ENCODE measurements around the gene TCF12. TPM values are rescaled to one million over a fixed set of nuclear protein-coding genes. Genes with fewer than 3 reads are reported as not detected.
A peak's percentile ranks its signal among the peaks of the same experiment; 100 is the strongest.

The TCF12 gene
- total RNA-seq, 3 donors from 2014 or later, result 164 to 198 (median 174) TPM

GRCh38 chr15:57183614-57184344 lies 265.3 kb downstream of the TCF12 start:
- no peak for TF ChIP-seq CTCF (IDR thresholded peaks at IDR 0.05)
- no peak for TF ChIP-seq POLR2AphosphoS5 (IDR thresholded peaks at IDR 0.05)
- no peak for TF ChIP-seq POLR2A (IDR thresholded peaks at IDR 0.05)
- no peaks in the 10 kb centered on the region for H3K27me3 ChIP-seq
- no peaks in the 10 kb centered on the region for H3K9me3 ChIP-seq
- no peak overlapping the region for H3K4me3 ChIP-seq
- no peak for DNase-seq (ENCODE audit: low spot score in 2 of 2)
- intact Hi-C loops (cut with DNase I; ENCODE audit: low total_unique reads), result no loop called here
- peak overlapping the region in 1 of 2 donors; percentile 38 for H3K27ac ChIP-seq
- no peaks in the 10 kb centered on the region for H3K4me1 ChIP-seq
- H3K36me3 ChIP-seq, result no peaks in the 10 kb centered on the region

DNA sequence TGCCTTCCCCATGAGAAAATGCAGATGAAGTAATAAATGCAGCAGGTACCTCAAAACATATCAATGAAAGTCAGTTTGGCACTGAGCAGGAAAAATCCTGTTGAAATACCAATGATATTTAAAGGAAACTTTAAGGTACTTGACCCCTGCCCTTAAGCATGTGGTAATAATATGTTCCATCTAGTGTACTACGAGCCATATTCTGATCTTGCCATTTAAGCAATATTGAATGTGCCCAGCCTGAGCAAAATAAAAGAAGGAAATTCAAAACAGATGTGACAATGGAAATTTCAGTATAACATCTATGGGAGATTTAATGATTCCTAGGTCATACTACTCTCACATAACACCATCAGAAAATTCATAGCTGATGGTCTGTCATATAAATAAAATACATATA lies 266.1 kb downstream of the TCF12 start:
- H3K27me3 ChIP-seq, result no peaks in the 10 kb centered on the region
- no peaks in the 10 kb centered on the region for H3K4me1 ChIP-seq
- TF ChIP-seq CTCF (IDR thresholded peaks at IDR 0.05) (no peak), POLR2AphosphoS5 (IDR thresholded peaks at IDR 0.05) (no peak), POLR2A (IDR thresholded peaks at IDR 0.05) (no peak)
- no peak overlapping the region for H3K4me3 ChIP-seq
- DNase-seq (ENCODE audit: low spot score in 2 of 2), result no peak
- no peak overlapping the region for H3K27ac ChIP-seq
- no peaks in the 10 kb centered on the region for H3K36me3 ChIP-seq
- H3K9me3 ChIP-seq, result no peaks in the 10 kb centered on the region
- intact Hi-C loops (cut with DNase I; ENCODE audit: low total_unique reads), result no loop called here

DNA sequence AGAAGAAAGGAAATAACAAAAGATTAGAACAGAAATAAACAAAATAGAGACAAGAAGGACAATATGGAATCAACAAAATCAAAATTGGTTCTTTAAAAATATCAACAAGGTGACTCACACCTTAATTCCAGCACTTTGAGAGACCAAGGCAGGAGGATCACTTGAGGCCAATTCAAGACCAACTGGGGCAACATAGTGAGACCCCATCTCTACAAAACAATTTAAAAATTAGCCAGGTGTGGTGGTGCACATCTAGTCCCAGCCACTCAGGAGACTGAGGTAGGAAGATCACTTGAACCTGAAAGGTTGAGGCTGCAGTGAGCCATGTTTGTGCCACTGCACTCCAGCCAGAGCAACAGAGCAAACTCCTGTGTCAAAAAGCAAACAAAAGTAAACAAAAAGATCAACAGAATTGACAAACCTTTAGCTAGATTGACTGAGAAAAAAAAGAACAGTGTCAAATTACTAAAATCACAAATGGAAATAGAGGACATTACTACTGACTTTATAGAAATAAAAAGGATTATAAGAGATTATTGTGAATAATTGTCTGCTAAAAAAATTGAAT lies 267.1 kb downstream of the TCF12 start:
- intact Hi-C loops (cut with DNase I; ENCODE audit: low total_unique reads), result no loop called here
- no peak for DNase-seq (ENCODE audit: low spot score in 2 of 2)

GRCh38 chr15:57189466-57189865 lies 271.0 kb downstream of the TCF12 start:
- no peaks in the 10 kb centered on the region for H3K36me3 ChIP-seq
- no peaks in the 10 kb centered on the region for H3K27me3 ChIP-seq
- H3K4me1 ChIP-seq, result no peaks in the 10 kb centered on the region
- H3K4me3 ChIP-seq, result no peak overlapping the region
- intact Hi-C loops (cut with DNase I; ENCODE audit: low total_unique reads), result no loop called here
- DNase-seq (ENCODE audit: low spot score in 2 of 2), result no peak
- no peak overlapping the region for H3K27ac ChIP-seq
- no peaks in the 10 kb centered on the region for H3K9me3 ChIP-seq
- TF ChIP-seq POLR2A (IDR thresholded peaks at IDR 0.05) (no peak), POLR2AphosphoS5 (IDR thresholded peaks at IDR 0.05) (no peak), CTCF (IDR thresholded peaks at IDR 0.05) (no peak)

More for the DNA sequence above, 267.1 kb downstream of the TCF12 start:
- H3K4me3 ChIP-seq, result no peak overlapping the region
- TF ChIP-seq POLR2AphosphoS5 (IDR thresholded peaks at IDR 0.05) (no peak), CTCF (IDR thresholded peaks at IDR 0.05) (no peak), POLR2A (IDR thresholded peaks at IDR 0.05) (no peak)
- no peaks in the 10 kb centered on the region for H3K36me3 ChIP-seq
- no peaks in the 10 kb centered on the region for H3K4me1 ChIP-seq
- H3K9me3 ChIP-seq, result no peaks in the 10 kb centered on the region
- no peak overlapping the region for H3K27ac ChIP-seq
- no peaks in the 10 kb centered on the region for H3K27me3 ChIP-seq

DNA sequence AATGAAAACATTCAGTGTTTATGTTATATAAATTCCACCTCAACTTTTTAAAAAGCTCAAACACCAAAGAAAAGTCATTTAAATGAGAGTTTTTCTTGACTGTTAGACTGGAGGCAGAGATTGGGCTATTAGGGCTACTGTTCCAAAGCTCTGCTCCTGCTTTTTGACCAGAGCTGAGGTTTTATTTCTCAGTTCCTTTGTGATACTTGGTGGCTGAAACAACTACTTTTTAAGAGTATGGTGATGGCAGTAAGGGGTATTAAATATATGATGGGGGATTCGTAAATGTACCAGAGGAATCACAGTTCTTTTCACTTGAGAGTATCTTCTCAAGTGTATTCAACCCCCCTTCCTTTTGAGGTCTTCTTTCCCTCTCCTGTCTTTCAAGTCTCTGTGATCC lies 271.8 kb downstream of the TCF12 start:
- H3K27ac ChIP-seq, result no peak overlapping the region
- H3K36me3 ChIP-seq, result no peaks in the 10 kb centered on the region
- H3K4me3 ChIP-seq, result no peak overlapping the region
- intact Hi-C loops (cut with DNase I; ENCODE audit: low total_unique reads), result no loop called here
- H3K9me3 ChIP-seq, result no peaks in the 10 kb centered on the region
- no peak for TF ChIP-seq POLR2A (IDR thresholded peaks at IDR 0.05)
- TF ChIP-seq POLR2AphosphoS5 (IDR thresholded peaks at IDR 0.05), result no peak
- no peak for TF ChIP-seq CTCF (IDR thresholded peaks at IDR 0.05)
- no peaks in the 10 kb centered on the region for H3K4me1 ChIP-seq
- DNase-seq (ENCODE audit: low spot score in 2 of 2), result no peak
- no peaks in the 10 kb centered on the region for H3K27me3 ChIP-seq
